Epithelial cell of alveolus of lung (primary cell): Measurements from ENCODE around the gene PIK3CB. TPM values are rescaled to one million over a fixed set of nuclear protein-coding genes. Genes with fewer than 3 reads are reported as not detected.

Experiments used
- total RNA-seq: library from RNA; depleted of rRNA; stranded (reverse); fragments of >200 nt; gene quantifications from 2 replicates; pipeline ENCODE4 v1.2.1, GENCODE V29; 2015

PIK3CB gene
- total RNA-seq, result 5.4 and 9.2 TPM in 2 replicates

DNA sequence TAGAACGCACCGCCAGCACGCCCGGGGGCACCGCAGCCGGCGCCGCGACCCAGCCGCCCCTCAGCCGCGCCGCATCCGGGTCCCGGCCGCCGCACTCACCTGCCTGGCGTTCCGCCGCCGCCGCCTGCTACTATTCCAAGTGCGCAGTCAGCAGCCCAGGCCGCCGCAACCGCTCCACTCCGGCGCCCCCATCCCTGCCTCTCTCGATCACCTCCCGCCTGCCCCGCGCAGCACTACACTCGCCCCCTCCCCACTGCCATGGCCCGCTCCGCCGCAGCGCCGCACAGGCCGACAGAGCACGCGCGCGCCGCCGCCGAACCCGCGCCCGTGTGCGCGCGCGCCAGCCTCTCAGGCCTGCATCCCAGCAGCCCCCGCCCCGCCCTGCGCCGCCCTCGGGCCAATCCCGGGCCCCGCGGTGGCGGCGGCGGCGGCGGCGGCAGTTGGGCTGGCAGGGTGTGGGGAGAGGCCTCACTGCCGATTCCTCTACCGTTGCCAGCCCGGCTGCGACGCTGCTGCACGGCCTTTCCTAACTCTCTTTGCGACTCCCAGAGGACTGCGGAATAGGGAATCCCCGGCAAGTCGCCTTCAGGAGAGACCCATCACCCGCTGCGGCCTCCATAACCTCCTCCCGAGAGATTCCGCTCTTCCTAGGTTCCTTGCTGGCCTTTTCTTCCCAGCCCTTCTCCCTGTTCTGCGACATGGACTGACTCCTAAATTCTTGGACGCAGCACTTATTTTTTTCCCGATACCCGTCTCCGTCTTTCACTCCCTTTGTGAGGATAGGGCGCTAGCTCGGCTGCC lies at the start of gene PIK3CB:
PIK3CB (minus strand) TSS at position 333 of the 801 bp plus-strand sequence. CDS start 75,585 bp downstream, outside the sequence.

GRCh38 chr3:138608322-138609135 lies 226.2 kb downstream of the PIK3CB start, which contains the start of gene FAIM:
TSS of gene FAIM (plus strand) at chr3:138608771. CDS start at chr3:138619727, 10,956 bp downstream.

Other genes with a start within 250 kb of the PIK3CB start
- 12.0 and 14.9 TPM in 2 replicates for gene CEP70, start 240.7 kb downstream of the PIK3CB start, total RNA-seq
- 4.0 and 11.8 TPM in 2 replicates for gene FAIM, start 226.2 kb downstream of the PIK3CB start, total RNA-seq
- 0.08 and 1.4 TPM in 2 replicates for gene FOXL2, start 112.2 kb upstream of the PIK3CB start, total RNA-seq
- gene FOXL2NB, start 112.3 kb upstream of the PIK3CB start, total RNA-seq, result 0.78 TPM in 1 of 2 replicates, not detected in the other
- gene PRR23A, start 171.3 kb upstream of the PIK3CB start, total RNA-seq, result not detected in 2 replicates
- not detected in 2 replicates for gene PRR23B, start 186.0 kb upstream of the PIK3CB start, total RNA-seq
- gene PRR23C, start 210.0 kb upstream of the PIK3CB start, total RNA-seq, result not detected in 2 replicates